ENCODE measurements around the gene DPM3. TPM values are rescaled to one million over a fixed set of nuclear protein-coding genes. Genes with fewer than 3 reads are reported as not detected.

The DPM3 gene
- total RNA-seq, 1 experiment from 2014 or later, result 86.9 TPM

GRCh38 chr1:155094622-155094948, 45.7 kb downstream of the DPM3 start:
- no peak for DNase-seq (ENCODE audit: low read depth)

GRCh38 chr1:155093911-155094621, 46.3 kb downstream of the DPM3 start:
- DNase-seq (ENCODE audit: low read depth), result no peak

- DNase-seq (ENCODE audit: low read depth), result no peak
Observed at GRCh38 chr1:155092641-155093040, 47.7 kb downstream of the DPM3 start.

- no peak for DNase-seq (ENCODE audit: low read depth)
Observed at GRCh38 chr1:155092131-155092530, 48.2 kb downstream of the DPM3 start.

GRCh38 chr1:155091071-155092051, 49.0 kb downstream of the DPM3 start:
- peak; percentile 53 for DNase-seq (ENCODE audit: low read depth)

Other genes with a start within 250 kb of the DPM3 start
- gene PMVK, start 203.8 kb downstream of the DPM3 start, total RNA-seq (2014; rRNA removed), result 8.0 and 9.1 TPM in 2 replicates
- 94.5 and 141 TPM in 2 replicates for gene PBXIP1, start 184.4 kb downstream of the DPM3 start, total RNA-seq (2014; rRNA removed)
- gene PYGO2, start 178.7 kb downstream of the DPM3 start, total RNA-seq (2014; rRNA removed), result 21.6 and 24.5 TPM in 2 replicates
- 325 and 337 TPM in 2 replicates for gene SHC1, start 169.8 kb downstream of the DPM3 start, total RNA-seq (2014; rRNA removed)
- gene CKS1B, start 165.8 kb downstream of the DPM3 start, total RNA-seq (2014; rRNA removed), result 164 and 175 TPM in 2 replicates
- gene FLAD1, start 157.2 kb downstream of the DPM3 start, total RNA-seq (2014; rRNA removed), result 30.9 and 41.3 TPM in 2 replicates
- gene LENEP, start 146.9 kb downstream of the DPM3 start, total RNA-seq (2014; rRNA removed), result not detected in 2 replicates
- gene ZBTB7B, start 137.7 kb downstream of the DPM3 start, total RNA-seq (2014; rRNA removed), result 18.9 and 19.5 TPM in 2 replicates
- gene DCST2, start 106.8 kb downstream of the DPM3 start, total RNA-seq (2014; rRNA removed), result 0.11 and 0.13 TPM in 2 replicates
- not detected in 2 replicates for gene DCST1, start 106.7 kb downstream of the DPM3 start, total RNA-seq (2014; rRNA removed)
- gene ADAM15, start 89.2 kb downstream of the DPM3 start, total RNA-seq (2014; rRNA removed), result 82.4 and 86.7 TPM in 2 replicates
- gene EFNA4, start 76.8 kb downstream of the DPM3 start, total RNA-seq (2014; rRNA removed), result 8.0 and 8.7 TPM in 2 replicates
- gene EFNA3, start 61.7 kb downstream of the DPM3 start, total RNA-seq (2014; rRNA removed), result 1.7 and 2.1 TPM in 2 replicates
- gene EFNA1, start 12.7 kb downstream of the DPM3 start, total RNA-seq (2014; rRNA removed), result 0.23 TPM in 1 of 2 replicates, not detected in the other
- gene SLC50A1, start 4.7 kb downstream of the DPM3 start, total RNA-seq (2014; rRNA removed), result 24.7 and 31.8 TPM in 2 replicates
- gene KRTCAP2, start 32.8 kb upstream of the DPM3 start, total RNA-seq (2014; rRNA removed), result 95.3 and 96.7 TPM in 2 replicates
- gene TRIM46, start 33.3 kb upstream of the DPM3 start, total RNA-seq (2014; rRNA removed), result 3.1 and 3.3 TPM in 2 replicates
- gene THBS3, start 67.4 kb upstream of the DPM3 start, total RNA-seq (2014; rRNA removed), result 17.4 and 26.4 TPM in 2 replicates
- 47.6 and 49.1 TPM in 2 replicates for gene MTX1, start 68.2 kb upstream of the DPM3 start, total RNA-seq (2014; rRNA removed)
- gene ENTREP3, start 115.0 kb upstream of the DPM3 start, total RNA-seq (2014; rRNA removed), result 7.8 and 15.6 TPM in 2 replicates
- gene SCAMP3, start 121.8 kb upstream of the DPM3 start, total RNA-seq (2014; rRNA removed), result 83.7 and 101 TPM in 2 replicates
- gene CLK2, start 133.0 kb upstream of the DPM3 start, total RNA-seq (2014; rRNA removed), result 23.7 and 26.9 TPM in 2 replicates
- 1.8 and 2.1 TPM in 2 replicates for gene HCN3, start 136.9 kb upstream of the DPM3 start, total RNA-seq (2014; rRNA removed)
- not detected in 2 replicates for gene PKLR, start 160.9 kb upstream of the DPM3 start, total RNA-seq (2014; rRNA removed)
- gene FDPS, start 168.3 kb upstream of the DPM3 start, total RNA-seq (2014; rRNA removed), result 172 and 197 TPM in 2 replicates
- gene RUSC1, start 180.4 kb upstream of the DPM3 start, total RNA-seq (2014; rRNA removed), result 41.6 and 43.3 TPM in 2 replicates